HTR-8/SVneo (cell line): Measurements from ENCODE around the gene ARFGEF3.
A peak's percentile ranks its signal among the peaks of the same experiment; 100 is the strongest.

Experiments used
- DNase-seq: peaks from one replicate; pipeline ENCODE4 v3.0.0; 2011; ENCODE audit warnings: low spot score, mixed read lengths; ENCODE audit not compliant: insufficient read length
- FAIRE-seq: peaks from 2 replicates; lab custom pipeline; 2011; peaks lifted over from hg19 to GRCh38; lab: Jason Lieb, UNC

Gene ARFGEF3

DNA sequence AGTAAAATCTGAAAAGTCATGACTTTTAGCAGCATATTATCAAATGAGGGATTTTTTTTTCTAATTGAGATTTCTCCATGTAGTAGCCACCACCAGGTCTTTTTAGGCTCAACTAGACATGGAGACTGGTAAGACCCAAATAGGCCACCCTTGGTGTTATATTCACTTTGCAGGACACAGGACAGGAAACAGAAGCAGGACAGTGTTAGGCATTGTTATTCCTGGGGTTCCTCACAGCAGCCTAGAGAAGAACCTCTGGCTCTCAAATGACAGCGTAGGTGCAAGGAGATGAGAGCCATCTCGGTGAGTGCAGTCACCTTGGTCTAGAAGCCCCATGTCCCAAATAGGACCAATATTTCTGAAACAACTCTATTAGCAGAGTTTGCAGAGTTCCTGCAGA is 75.7 kb downstream of the ARFGEF3 start:
- no peak for FAIRE-seq
- no peak for DNase-seq

DNA sequence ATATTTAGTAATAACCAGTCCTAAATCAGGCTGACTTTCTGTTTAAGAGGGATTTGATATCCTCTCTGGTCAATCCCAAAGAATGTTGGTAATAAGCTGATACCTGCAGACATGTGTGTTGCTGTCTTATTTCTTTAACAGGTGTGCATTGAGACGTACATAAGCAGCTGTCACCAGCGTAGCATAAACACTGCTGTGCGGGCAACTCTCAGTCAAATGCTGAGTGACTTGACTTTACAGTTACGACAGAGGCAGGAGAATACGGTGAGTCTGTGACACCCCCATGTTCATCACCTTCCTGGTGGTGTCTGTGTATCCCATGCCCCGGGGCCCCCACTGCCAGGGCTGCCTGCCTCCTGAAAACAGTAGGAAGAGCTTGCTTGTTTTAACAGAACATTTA is 76.6 kb downstream of the ARFGEF3 start:
- no peak for FAIRE-seq
- no peak for DNase-seq

DNA sequence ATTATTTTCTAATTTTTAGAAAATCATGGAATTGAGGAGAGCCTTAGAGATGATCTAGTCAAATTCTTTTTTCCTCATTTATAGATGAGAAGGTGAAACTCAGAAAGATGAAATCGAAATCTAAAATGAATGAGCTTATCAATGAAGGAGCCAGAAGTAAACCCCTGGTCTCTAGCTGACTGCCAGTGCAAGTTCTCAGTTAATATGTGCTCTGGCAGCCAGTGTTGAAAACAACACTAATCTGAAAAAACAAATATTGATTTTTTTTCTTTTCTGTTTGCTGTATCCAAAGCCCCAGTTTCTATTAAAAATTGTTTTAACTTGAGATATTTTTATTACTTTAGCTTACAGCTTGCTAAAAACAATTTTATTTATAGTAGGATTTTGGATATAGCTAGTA is 78.0 kb downstream of the ARFGEF3 start:
- FAIRE-seq (no peak), DNase-seq (no peak)

DNA sequence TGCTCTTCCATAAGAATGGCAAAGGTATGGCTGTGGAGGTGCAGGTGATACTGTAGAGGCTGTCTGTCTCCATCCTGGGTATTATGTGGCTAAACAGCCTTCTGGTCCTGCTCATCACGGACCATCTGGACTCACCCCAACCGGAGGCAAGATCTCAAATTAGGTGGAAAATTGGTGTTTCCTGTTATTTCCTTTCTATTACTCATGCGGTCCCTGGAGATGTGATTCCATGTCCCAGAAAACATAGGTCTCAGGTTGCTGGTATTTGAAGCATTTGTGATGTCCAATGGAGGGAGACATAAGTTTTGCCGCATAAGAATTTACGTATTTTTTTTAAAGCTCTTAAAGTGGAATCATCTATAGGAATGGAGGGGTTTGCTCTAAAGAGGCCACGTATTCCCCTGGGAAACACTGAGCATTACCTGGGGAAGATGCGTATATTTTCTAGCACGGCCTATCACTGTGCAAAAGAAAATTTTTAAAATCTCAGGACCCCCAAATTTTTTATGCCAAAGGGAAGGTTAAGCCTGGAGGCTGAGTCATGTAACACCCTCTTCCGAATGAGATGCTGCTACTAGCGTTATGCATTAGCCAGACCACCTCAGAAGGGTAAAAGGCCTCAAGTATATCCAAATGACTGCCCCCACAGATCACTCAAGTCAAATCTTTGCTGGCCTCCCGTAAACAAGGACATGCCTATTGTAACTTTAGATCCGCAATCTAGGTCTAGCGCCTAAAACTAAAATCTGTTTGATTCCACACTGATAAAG is 78.9 kb downstream of the ARFGEF3 start:
- peak; percentile 21 for DNase-seq
- no peak for FAIRE-seq

DNA sequence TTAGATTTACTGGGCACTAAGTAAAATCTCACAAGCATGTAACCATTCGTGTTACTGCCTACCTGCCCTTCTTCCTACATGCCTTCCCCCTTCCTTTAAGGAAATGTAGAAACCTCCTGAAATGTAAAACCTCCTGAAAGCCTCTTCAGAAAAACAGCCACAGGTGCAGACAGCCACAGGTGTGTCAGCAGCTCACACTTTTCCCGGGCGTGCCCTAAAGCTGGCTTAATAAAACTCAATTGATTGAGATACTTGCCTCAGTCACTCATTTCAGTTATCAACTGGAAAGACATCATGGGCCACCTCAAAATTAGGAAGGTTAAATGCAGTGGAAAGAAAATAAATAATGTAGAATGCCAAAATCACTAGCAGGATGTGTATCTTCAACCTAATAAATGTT is 79.6 kb downstream of the ARFGEF3 start:
- DNase-seq: no peak
- FAIRE-seq: no peak

DNA sequence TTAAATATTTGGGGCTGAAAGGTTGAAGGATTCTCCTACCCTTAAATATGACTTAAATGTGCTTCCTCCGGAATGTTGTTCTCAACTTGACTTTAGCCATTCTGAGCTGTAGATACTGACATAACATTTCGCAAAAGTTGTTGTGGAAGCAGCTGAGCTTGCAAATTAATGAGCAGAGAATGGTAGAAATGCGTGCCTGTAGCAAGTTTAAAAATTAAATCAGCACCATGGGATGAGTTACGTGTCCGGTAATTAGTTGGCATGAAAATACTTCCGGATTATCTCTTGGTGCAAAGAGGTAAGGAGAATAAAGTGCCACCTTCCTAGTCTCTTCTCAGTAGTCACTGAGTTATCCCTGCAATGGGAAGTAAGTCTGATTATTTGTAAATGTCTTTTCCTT is 80.2 kb downstream of the ARFGEF3 start:
- no peak for DNase-seq
- FAIRE-seq: no peak

DNA sequence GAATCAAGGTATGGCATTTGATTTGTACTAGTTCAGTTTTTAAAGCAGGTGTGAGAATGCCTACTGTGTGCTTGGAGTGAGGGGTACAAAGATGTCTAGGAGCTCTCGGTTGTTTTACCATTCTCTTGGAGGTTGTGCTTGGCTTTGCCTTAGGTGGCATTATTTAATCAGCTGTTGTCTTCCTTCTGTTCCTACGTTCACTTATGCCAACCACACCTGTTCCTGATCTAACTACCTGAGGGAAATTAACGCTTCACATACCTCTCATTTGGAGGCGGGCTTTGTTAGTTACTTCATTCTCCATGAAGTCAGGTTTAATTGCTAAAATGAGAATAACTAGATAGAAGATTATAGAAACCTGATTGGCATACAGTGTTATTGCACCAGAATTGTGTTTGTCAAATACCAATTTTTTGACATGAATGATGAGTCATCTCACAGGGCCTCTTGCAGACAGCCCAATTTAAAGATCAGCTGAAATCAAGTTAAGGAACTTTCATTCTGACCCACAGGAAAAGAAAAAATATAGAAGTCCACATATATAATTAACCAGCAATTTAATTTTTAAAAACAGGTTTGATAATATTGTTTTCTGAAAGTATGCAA is 81.4 kb downstream of the ARFGEF3 start:
- DNase-seq (no peak), FAIRE-seq (no peak)

DNA sequence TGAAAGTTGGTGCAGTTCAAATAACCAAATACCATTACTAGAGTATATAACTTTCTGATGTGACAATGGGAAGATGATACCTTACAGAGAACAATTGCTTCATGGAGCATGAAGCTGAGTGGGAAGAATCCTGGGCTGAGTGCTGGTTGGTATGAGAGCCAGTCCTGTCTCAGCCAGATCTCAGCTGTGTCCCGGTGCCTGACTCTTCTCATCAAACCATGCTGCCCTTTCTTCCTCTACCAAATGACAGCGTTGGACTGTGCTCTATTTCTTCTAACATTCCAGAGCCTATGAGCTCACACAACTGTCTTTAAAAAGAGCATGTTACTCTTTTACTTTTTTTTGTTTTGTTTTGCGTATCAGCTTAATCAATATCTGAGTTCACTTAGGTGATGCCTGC is 84.0 kb downstream of the ARFGEF3 start:
- FAIRE-seq (no peak), DNase-seq (no peak)

DNA sequence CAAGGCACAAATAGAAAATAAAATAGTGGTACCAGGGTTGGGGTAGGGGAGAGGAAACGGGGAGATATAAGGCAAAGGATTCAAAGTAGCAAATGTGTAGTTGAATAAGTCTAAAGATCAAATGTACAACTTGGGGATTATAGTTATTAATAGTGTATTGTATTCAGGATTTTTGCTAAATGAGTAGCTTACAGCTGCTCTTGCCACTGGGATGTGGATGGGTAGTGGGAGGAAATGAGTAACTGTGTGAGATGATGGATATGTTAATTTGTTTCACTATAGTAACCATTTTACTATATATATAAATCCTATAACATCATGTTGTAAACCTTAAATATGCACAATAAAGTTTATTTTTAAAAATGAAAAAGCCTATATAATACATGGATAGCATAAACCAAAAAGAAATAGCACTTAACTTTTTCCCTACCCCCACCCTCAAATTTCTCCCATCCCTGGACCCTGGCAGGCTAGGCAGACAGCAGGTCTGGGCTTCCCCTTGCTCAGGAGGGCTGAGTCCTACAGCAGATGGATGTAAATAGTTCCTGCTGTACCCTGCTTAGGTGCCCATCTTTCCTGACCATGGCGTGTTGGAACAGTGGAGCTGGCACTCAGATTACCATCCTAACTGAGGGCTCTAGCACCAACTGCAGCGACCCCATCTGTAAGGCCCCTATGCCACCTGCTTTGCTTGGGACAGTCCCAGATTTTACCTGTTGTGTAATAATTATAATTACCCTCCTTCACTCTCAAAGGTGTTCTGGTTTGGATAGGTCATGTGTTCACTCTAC is 85.1 kb downstream of the ARFGEF3 start:
- FAIRE-seq (no peak), DNase-seq (no peak)

DNA sequence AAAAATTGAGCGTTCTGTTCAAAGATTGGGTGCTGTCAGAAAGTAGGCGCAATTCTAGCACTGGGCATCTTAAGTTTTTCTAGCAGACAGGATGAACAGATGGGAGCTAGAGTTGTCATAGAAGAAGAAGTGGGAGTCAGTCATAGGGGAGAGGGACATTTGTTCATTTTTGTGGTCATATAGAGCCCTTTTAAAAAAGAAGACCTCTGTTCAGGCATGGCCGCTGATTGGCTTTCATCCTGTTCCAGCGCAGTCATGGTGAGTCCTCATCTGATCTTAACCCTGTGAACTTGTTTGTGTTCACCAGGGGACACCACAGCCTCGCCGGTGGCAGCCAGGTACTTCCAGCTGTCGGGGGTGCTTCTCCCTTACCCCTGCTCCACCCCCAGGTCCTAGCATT is 86.3 kb downstream of the ARFGEF3 start:
- no peak for FAIRE-seq
- DNase-seq: no peak

DNA sequence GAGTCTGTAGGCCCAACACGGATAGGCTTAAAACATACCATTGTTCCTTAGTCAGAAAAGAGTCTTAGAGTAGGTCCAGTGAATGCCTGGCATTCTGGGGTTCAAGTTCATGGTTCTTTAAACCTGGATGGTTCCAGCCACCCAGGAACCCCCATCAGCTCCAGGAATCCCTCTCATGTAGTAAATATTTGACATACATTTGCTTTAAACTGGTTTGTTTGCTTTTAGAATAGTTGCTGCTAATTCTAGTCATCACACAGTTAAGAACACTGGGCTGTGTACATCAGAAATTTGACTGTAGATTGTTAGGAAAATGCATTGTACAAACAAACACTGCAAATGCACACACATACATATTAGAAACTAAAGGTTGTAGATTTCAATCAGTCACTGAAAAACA is 87.1 kb downstream of the ARFGEF3 start:
- FAIRE-seq (no peak), DNase-seq (no peak)

DNA sequence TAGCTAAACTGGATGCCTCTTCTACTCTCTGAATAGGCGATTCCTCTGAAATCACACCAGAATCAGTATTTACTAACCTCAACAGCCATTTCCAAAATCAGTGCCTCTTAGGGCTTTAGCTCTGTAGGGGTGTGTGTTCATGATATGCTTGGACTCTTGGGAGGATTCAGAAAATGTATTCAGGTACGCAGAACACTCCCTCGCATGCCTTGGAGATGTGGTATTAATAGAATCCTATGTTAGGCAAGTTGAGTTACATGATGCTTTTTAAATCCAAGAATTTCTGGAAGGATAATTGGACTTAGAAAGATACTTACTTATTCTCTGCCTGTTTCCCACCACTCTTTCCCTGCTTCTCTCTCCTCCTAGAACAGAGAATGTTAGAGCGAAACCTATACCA is 88.3 kb downstream of the ARFGEF3 start:
- FAIRE-seq (no peak), DNase-seq (no peak)

DNA sequence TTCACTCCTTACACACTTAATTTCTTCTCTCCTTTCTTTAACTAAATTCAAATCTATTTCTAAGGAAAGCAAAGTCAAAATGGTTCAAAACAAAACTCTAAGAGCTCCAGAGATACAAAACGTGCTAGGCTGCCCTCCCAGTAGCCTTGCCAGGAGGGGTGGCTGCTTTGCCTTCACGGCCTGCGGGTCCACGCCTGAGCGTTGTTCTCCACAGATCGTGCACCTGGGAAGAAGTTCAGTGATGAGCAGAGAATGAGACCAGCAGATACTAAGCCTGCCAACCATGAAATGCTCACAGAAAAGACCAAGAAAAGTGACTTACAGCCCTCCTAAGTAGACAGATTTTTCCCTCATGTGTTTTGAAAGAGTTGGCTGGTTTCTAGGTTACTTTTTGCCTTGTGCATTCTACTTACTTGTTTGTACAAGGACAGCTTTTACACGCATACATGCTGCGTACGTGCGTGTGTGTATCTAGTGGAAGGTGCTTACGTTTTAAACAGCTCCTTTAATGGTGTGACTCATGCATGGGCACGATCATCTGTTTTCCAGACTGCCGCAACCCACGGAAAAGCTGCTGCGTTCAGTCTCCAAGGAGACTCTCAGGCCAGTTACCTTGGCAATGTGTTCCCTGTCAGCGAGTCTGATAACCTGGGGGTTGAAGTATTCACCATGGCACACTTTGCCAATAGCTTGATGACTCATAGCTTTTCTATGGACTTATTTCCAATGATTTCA is 88.9 kb downstream of the ARFGEF3 start:
- FAIRE-seq (no peak), DNase-seq (peak; percentile 10)

DNA sequence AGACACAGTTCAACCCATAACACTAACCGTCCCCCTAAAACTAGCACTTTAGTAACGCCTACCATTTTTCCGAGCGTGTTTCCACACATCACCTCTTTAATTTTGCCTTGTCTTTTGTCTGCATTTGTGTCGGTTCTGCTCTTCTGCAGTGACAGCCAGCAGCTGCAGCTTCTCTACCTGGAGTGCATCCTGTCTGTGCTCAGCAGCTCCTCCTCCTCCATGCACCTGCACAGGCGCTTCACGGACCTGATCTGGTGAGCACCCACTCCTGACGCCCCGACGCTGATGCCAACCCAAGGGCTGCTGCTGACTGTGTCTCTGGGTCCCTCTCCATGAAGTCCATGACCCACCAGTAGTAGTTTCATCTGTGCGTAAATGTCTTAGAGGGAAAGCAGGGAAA is 92.0 kb downstream of the ARFGEF3 start:
- FAIRE-seq (no peak), DNase-seq (no peak)

DNA sequence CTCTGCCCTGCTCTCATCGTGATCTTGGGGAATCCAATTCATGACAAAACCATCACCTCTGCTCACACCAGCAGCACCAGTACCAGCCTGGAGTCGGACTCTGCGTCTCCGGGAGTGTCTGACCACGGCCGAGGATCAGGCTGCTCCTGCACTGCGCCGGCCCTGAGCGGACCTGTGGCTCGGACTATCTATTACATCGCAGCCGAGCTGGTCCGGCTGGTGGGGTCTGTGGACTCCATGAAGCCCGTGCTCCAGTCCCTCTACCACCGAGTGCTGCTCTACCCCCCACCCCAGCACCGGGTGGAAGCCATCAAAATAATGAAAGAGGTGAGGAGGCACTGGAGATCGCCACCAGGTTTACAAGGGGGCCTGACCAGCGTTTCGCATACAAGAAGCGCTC is 93.7 kb downstream of the ARFGEF3 start:
- FAIRE-seq (no peak), DNase-seq (no peak)

DNA sequence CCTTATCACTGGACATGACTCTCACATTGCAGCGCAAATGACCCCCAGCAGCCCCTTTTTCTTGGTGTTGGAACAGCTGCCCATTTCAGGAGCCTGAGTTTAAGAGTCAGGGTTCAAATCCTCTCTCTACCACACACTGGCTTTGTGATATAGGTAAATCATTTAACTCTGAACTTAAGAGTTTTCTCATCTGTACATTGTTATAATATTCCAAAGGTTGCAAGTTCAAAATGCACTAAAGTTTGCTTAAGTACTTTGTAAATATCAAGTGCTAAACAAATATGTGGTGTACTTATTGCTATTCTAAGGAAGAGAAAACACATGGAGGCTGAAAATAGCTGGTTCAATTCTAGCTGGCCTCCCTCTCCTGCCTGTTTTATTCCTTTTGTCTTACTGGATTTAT is 95.9 kb downstream of the ARFGEF3 start:
- DNase-seq: no peak
- FAIRE-seq: no peak

DNA sequence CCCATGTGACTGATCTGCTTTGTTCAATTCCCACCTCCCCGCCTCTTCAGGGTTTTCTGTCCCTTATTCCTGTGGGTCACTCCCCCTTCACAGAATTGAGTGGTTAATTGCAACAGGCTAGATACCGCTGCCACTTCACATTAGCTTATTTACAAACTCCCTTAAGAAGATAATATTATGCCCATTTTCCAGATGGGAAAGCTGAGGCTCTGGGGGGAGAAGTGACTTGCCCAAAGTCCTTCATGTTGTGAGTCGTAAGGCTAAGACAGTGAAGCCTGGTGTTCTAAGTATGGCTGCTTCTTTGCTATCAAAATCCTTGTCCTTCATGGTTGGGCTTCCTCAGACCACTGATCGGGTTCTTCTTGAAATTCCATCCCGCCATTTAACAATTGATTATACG is 96.5 kb downstream of the ARFGEF3 start:
- DNase-seq (no peak), FAIRE-seq (no peak)

DNA sequence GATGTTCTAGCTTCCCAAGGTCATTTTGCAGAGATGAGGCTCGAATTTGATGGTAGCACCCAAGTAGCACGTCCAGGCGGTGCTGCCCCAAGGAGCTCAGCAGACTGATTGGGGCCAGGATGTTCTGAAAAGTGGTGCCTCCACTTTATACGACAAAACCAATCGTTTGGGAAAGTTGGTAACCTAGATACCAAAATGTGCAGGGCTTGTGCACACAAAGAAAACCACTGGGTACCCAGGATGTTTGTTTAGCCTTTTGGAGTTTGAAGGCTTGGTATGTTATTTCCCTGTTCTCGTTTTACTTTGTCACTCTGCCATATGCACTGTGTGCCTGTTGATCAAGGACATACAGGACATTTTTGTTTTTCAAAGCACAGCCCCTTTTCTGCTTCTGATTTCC is 97.3 kb downstream of the ARFGEF3 start:
- DNase-seq (no peak), FAIRE-seq (no peak)

DNA sequence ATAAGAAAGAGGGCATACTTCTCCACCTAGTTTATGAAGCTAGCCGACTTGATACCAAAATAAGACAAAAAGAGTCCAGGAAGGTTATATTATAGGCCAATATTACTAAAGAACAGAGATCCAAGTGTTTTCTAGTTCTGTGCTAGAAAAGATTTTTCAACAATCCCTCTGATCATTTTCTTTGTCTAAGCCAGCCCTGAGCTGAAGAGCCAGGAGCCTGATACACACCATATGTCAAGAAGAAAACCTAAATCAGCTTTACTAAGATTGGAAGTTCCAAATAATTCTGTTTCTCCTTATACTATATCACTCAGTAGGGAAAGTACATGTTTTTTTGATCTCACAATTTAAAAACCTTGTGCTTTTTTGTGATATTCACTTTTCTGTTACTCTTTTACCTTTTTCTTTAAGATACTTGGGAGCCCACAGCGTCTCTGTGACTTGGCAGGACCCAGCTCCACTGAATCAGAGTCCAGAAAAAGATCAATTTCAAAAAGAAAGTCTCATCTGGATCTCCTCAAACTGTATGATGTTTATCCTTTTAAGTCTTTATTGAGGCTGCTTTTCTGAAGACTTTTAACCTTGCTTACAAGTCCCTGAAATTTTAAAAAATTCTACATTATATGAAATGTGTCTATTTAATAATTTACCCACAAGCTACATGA is 99.5 kb downstream of the ARFGEF3 start:
- FAIRE-seq (no peak), DNase-seq (no peak)

DNA sequence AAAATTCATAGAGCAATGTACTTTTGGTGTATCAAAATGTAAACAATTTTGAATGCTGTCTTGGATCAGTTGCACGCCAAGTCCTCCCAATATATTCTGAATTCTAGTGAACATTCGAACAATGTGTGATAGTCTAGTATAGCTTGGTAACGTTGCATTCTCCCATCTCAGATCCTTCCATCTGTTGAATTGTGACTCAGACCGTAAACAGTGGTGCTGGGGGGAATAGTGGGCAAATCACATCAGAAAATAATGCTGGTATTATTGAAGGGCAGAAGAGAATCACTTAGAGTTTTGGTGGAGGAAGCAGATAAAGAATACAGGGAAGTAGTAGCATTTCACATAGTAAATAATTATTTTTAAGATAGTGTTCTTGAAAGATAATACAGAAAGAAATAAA is 102.2 kb downstream of the ARFGEF3 start:
- FAIRE-seq: no peak
- no peak for DNase-seq
